HS-5 (cell line): ENCODE data around the gene TSKU.
"Not testable (repeated sequence)": the region's sequence is repeated elsewhere in the genome, so short reads cannot be mapped to it uniquely, and the experiment has no call there.

Source experiments
- DNase-seq: peaks from one replicate; pipeline ENCODE4 v3.0.0-alpha.2; 2012; ENCODE audit warnings: low read depth

TSKU gene

DNA sequence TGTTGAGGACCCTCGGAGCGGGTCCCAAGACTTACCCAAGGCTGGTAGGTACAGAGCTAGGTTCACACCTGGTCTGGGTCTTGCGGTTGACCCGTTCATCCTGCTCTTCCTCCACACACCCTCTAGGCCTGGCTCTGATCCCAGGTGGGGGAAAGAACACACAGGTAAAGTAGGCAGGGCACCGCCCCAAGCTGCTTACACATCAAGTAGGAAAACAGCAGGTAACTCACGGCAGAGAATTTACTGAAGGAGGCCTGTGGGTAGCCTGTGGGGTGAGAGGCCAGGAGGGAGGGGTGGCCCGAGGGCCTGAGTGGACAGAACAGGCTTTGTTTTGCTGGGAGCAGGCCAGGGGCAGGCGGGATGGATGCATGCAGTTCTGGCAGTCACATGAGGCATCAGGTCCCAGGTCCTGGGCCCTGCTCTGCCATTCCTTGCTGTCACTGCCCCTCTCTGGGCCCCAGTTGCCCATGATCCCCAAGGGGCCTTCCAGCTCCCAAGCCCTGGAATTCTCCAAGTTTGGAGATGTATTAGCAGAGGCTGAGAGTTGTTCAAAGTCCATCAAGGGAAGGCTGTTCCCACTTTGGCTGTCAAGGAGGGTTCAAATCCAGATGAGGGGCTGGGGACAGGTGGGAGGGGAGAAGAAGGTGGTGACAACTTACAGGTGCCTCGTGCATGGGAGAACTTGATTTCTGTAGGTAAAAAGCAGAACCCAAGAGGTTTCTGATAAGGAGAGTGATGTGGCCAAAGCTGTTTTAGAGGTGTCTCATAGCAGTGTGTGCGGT is 5.7 kb downstream of the TSKU start:
- no peak for DNase-seq

GRCh38 chr11:76789443-76789719 is 6.2 kb downstream of the TSKU start:
- DNase-seq, result no peak

GRCh38 chr11:76790251-76790650 is 7.1 kb downstream of the TSKU start:
- no peak for DNase-seq

DNA sequence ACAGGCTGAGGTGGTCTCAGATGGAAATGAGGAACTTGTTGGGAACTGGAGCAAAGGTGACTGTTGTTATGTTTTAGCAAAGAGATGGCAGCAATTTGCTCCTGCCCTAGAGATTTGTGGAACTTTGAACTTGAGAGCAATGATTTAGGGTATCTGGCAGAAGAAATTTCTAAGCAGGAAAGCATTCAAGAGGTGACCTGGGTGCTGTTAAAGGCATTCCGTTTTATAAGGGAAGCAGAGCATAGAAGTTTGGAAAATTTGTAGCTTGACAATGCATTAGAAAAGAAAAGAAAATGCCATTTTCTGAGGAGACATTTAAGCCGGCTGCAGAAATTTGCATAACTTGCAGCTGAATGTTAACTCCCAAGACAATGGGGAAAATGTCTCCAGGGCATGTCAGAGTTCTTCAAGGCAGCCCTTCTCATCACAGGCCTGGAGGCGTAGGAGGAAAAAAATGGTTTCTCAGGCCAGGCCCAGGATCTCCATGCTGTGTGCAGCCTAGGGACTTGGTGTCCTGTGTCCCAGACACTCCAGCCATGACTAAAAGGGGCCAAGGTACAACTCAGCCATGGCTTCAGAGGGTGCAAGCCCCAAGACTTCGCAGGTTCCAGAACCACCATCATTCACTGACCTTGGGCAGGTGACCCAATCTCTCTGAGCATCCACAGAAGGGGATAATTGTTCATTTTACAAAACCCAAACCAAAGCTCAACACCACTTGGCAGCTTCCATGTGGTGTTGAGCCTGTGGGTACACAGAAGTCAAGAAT is 8.0 kb downstream of the TSKU start:
- not testable (repeated sequence) for DNase-seq

DNA sequence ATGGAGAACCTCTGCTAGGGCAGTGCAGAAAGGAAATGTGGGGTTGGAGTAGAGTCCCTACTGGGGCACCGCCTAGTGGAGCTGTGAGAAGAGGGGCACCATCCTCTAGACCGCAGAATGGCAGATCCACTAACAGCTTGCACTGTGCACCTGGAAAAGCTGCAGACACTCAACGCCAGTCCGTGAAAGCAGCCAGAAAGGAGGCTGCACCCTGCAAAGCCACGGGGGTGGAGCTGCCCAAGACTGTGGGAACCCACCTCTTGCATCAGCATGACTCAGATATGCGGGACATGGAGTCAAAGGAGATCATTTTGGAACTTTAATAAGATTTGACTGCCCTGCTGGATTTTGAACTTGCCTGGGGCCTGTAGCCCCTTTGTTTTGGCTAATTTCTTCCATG is 8.7 kb downstream of the TSKU start:
- DNase-seq, result no peak

DNA sequence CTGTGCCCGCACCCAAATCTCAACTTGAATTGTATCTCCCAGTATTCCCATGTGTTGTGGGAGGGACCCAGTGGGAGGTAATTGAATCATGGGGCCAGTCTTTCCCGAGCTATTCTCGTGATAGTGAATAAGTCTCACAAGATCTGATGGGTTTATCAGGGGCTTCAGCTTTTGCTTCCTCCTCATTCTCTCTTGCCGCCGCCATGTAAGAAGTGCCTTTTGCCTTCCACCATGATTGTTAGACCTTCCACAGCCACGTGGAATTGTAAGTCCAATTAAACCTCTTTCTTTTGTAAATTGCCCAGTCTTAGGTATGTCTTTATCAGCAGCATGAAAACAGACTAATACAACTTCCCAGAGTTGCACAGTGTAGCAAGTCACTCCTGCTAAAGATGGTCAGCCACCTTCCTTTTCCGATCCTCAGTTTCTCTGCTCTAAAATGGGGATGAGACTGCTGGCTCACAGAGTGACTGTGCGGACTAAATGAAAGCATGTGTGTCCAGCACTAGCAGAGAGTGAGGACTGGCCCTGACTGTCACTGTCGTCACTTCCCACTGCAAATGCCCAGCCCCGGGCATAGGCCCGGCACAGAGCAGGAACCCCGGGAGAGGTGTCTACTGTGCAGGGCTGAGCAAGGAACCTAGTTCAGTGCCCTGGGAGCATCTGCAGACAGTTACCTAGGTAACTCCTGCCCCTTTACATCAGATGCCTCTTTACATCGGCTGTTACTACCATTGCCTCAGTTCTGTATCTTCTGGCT is 9.5 kb downstream of the TSKU start:
- no peak for DNase-seq

- DNase-seq, result no peak
Observed at GRCh38 chr11:76793391-76794291, 10.5 kb downstream of the TSKU start.

- no peak for DNase-seq
Observed at GRCh38 chr11:76794371-76795289, 11.5 kb downstream of the TSKU start.

DNA sequence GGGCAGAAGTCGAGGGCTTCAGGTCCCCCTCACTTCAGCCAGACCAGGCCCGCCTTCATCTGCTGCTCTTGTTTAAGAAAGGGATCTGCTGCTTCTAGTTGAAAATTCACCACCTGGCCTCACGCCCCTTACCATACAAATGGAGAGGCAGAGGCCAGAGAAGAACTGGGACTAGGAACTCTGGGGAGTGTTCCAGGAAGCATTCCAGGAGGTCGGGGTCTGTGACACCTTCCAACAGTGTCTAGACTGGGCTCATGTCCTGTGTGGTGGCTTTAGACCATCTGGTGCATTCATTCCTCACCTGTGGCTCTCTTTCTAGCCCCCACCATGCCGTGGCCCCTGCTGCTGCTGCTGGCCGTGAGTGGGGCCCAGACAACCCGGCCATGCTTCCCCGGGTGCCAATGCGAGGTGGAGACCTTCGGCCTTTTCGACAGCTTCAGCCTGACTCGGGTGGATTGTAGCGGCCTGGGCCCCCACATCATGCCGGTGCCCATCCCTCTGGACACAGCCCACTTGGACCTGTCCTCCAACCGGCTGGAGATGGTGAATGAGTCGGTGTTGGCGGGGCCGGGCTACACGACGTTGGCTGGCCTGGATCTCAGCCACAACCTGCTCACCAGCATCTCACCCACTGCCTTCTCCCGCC is 12.3 kb downstream of the TSKU start:
- no peak for DNase-seq

DNA sequence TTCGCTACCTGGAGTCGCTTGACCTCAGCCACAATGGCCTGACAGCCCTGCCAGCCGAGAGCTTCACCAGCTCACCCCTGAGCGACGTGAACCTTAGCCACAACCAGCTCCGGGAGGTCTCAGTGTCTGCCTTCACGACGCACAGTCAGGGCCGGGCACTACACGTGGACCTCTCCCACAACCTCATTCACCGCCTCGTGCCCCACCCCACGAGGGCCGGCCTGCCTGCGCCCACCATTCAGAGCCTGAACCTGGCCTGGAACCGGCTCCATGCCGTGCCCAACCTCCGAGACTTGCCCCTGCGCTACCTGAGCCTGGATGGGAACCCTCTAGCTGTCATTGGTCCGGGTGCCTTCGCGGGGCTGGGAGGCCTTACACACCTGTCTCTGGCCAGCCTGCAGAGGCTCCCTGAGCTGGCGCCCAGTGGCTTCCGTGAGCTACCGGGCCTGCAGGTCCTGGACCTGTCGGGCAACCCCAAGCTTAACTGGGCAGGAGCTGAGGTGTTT is 12.8 kb downstream of the TSKU start:
- DNase-seq, result no peak

DNA sequence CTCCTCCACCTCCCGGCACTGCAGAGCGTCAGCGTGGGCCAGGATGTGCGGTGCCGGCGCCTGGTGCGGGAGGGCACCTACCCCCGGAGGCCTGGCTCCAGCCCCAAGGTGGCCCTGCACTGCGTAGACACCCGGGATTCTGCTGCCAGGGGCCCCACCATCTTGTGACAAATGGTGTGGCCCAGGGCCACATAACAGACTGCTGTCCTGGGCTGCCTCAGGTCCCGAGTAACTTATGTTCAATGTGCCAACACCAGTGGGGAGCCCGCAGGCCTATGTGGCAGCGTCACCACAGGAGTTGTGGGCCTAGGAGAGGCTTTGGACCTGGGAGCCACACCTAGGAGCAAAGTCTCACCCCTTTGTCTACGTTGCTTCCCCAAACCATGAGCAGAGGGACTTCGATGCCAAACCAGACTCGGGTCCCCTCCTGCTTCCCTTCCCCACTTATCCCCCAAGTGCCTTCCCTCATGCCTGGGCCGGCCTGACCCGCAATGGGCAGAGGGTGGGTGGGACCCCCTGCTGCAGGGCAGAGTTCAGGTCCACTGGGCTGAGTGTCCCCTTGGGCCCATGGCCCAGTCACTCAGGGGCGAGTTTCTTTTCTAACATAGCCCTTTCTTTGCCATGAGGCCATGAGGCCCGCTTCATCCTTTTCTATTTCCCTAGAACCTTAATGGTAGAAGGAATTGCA is 13.5 kb downstream of the TSKU start:
- no peak for DNase-seq

- no peak for DNase-seq
Observed at GRCh38 chr11:76797341-76798201, 14.4 kb downstream of the TSKU start.

DNA sequence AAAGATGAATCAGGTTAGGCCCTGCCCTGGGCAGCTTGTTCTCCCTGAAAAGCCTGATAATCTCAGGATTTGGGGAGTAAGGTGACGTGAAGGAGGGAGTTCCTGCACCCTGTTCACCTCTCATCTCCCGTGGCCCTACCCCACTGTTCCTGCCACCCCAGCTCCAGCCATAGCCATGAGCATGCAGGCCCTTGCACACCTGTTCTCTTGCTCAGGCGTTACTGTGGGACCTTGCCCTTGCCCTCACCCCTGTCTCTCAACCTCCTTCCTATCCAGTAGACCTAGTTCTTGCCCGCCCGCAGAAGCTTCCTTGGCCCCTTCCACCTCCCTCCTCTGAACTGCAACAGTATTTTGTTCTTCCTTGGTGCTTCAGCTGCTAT is 15.0 kb downstream of the TSKU start:
- no peak for DNase-seq

DNA sequence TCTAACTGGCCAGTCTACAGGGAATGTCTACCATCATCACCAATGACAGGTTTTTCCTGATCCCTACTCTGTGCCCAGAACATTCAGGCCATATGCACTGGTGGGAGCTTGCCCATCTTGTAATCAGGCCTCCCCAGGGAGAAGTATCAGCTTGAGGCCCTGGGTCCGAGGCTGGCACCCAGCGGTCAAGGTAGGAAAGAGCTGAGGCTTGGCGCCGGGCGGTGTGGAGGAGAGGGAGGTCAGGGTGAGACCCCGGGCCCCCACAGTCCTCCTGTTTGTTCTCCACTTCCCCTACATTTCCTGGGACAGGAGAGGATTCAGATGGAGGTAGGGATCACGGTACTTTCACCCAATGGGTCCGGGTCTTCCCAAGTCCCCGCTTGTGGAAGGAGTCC is 15.5 kb downstream of the TSKU start:
- DNase-seq, result no peak

- no peak for DNase-seq
Observed at GRCh38 chr11:76799066-76799804, 16.1 kb downstream of the TSKU start.

GRCh38 chr11:76800466-76801200 is 17.5 kb downstream of the TSKU start:
- no peak for DNase-seq

- no peak for DNase-seq
Observed at GRCh38 chr11:76801225-76801624, 18.1 kb downstream of the TSKU start.
